Measurements from ENCODE around the gene TXNDC5.

Gene TXNDC5

DNA sequence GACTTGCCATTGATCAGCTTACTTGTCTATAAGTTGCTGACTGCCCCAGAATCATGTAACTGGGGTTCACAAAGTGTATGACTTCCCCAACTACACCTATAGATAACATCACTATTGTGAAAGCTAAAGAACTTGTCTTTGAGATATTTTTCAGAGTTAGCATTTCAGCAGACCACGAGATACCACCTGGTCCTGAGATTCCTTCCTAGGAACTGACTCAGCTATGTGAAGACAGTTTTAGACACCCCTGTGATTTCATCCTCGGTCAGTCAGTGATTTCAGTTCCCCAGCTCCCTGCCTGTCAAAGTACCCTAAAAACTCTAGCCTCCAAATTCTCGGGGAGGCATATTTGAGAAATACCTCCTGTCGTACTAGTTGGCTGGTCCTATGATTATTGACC, 62.4 kb downstream of the TXNDC5 start:
- DNase-seq, result no peak

DNA sequence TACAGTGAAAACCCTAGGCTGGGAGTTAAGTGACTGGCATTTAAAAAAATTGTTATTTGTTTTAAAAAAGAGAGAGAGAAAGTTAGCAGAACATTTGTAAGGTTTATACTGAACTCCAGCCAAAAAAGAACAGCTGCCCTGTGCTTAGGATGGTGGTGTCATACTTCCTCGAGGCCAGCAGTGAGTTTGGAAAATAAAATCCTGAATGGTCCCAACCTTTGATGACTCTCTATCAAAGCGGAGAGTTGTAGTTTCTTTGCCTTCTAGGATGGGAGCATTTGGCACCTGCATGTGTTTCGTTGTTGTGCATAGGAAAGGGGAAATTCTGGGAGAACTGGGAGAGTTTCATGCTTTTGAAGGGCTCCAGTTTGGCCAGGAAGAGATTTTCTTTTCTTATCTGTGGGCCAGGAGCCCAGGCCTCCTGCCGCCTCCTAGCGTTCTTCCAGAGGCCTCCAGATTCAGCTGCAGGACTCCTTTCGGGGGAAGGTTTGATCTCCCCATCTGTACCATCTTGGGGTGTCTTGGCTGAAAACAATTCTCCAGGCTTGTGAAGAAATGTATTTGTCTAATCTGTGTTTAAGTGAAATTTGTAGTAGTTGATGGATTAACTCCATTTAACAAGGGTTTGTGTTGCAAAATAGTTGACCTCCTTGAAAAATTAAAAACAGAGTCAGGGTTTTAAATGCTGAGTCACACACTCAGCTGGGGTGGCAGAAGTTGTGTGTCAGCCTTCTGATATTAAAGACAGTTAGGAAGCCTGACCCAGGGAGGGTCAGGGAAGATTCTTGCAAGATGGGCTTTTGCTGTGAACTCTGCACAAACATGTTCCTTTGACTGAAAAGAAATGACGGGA, 63.4 kb downstream of the TXNDC5 start:
- no peak for DNase-seq

DNA sequence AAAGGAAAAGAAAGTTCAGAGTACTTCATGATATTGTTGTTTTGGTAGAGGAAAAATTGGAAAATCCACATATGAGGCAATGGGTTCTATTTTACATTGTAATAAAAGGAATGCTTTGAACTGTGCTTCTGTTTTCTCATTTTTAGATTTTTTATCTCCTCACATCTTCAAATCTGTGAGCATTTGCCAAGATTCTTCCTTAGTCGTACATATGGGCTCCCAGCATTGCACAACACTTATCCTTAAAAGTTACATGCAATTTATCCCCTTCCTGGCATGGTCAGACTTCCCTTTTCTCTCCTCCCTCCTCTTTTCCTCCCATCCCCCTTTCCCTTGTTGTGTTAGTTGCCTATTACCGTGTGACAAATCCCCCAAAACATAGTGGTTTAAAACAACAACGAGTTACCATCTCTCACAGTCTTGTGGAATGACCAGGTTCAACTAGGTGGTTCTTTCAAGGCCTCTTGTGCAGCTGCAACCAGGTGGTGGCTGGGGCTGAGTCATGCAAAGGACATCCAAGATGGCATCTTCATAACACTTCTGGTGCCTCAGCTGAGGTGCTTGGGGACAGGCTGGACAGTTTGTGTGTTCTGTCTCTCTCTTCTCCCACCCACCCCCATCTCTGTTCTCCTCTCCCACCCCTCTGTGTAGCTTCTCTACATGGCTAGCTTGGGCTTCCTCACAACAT, 68.7 kb downstream of the TXNDC5 start:
- no peak for DNase-seq

DNA sequence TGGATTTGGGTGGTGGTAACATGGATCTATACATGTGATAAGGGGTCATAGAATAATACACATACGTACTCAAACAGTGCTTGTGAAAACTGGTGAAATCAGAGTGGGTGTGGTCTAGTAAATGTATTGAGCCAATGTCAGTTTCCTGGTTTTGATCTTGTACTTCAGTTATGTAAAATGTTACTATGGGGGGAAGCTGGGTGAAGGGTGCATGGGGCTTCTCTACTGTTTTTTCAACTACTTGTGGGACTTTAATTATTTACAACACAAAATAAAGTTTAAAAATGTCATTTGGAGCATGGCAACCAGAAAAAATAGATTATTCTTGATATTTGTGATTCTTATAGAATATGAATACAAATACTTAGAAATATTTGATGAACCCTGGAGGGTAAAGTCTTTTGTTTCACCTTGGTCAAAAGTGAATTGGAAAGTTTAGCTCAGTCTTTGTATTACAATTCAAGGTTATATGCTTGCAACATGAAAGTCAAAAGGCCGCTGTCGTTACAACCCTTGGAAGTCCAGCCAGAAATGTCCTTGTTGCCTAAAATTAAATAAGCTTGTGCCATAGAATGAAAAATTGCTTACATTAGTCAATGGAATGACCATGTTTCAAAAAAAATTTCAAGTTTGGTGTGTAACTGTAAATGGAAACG, 74.1 kb downstream of the TXNDC5 start:
- DNase-seq, result no peak

DNA sequence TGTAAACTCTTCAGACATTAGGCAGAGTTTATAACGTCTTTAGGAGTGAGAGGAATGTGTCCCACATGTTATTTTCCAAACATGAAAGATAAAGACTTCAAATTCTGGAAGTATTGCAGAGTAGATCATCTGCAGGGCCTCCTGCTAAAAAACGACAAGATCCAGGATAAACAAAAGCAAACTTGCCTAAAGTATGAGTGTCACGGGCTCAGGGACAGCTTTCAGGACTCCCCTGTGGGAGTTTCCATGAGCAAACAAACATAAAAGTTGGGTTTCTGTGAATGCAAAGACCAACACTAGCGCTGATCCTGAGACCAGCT, 76.9 kb downstream of the TXNDC5 start:
- no peak for DNase-seq

DNA sequence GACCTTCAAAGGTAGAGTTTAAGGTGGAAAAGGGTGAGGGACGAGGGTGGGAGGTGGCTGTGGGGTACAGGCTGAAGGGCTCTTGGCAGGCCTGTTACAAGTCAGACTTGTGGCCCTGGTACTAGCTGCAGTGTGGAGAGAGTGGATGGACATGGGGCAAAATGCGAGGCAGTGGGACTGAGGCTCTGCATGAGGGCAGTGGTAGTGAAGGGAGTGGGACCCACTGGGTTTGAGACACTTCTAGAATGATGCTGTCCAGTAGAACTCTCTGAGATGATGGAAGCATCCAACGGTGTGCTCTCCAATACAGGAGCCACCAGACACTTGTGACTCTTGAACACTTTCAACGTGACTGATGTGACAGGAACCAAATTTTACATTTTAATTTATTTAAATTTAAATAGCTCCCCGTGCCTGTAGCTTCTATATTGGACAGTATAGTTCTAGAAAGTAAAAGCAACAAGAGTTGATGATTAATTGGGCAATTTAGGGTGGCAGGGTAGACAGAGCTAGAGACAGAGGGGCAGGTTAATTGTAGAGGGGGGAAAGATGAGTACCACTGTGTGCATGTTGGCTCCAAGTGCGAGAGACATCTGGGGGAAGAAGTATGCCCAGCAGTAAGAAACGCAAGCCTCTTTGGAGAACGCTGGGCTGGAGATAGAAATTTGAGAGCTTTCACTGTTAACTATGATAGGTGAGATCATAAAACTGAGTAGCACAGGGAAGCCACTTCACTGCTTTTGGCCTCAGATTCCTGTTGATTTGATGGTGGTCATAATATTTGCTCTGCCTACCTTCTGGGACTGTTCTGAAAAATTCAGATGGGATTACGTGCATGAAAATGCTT, 77.5 kb downstream of the TXNDC5 start:
- no peak for DNase-seq
